NT2/D1 (cell line): ENCODE measurements around the gene PLSCR4.

ENCODE experiments used
- SUZ12 ChIP-seq: IDR thresholded peaks from 2 replicates; pipeline ENCODE4 v1.6.1; 2011; ENCODE audit not compliant: insufficient read length, insufficient read depth; ENCODE audit errors: extremely low read depth
- YY1 ChIP-seq: IDR thresholded peaks from 2 replicates; pipeline ENCODE4 v1.6.1; 2011; ENCODE audit not compliant: insufficient read length, insufficient read depth
- ZNF274 ChIP-seq: IDR thresholded peaks from 2 replicates; pipeline ENCODE4 v1.6.1; 2011; ENCODE audit warnings: mild to moderate bottlenecking, low read depth, low read length

DNA sequence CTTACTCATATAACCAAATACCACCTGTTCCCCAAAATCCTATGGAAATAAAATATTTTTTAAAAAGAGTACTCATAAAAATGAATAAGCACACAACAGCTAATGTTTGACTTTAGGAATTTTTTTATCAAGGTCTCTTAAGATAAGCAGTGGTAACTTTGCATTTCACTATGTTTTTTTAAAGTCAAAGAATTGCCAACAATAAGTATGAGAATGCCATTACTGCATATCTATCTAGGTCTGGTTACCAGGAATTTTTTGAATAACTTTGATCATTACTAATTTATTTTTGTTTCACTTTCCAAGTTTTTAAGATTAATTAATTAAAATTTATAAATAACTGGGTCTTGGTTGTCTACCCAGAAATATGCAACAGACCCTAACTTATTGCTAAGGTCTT, 41.5 kb downstream of the PLSCR4 start:
- TF ChIP-seq SUZ12 (no peak), ZNF274 (no peak), YY1 (no peak)
